ENCODE results near the gene PRPF4. TPM values are rescaled to one million over a fixed set of nuclear protein-coding genes. Genes with fewer than 3 reads are reported as not detected.

Gene PRPF4
- total RNA-seq, 4 donors from 2014 or later: 9.0 to 14.4 (median 10.9) TPM

DNA sequence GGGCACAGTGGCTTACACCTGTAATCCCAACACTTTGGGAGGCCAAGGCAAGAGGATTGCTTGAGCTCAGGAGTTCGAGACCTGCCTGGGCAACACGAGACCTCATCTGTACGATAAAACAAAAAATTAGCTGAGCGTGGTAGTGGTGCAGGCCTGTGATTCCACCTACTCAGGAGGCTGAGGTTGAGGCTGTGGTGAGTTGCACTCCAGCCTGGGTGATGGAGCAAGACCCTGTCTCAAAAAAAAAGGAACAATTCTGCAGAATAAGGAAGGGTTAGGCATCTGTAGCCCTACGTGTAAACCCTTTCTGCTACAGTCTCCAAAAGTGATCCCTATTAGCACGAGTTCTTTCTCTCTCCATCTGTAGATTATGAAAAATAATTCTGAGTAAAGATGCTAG, 20.0 kb upstream of the PRPF4 start:
- no peak for DNase-seq (ENCODE audit: low spot score in 2 of 2)
- H3K27ac ChIP-seq: no peak overlapping the region
- TF ChIP-seq POLR2A (IDR thresholded peaks at IDR 0.05) (no peak), EP300 (IDR thresholded peaks at IDR 0.05) (no peak)
- TF ChIP-seq, protein P1, sequence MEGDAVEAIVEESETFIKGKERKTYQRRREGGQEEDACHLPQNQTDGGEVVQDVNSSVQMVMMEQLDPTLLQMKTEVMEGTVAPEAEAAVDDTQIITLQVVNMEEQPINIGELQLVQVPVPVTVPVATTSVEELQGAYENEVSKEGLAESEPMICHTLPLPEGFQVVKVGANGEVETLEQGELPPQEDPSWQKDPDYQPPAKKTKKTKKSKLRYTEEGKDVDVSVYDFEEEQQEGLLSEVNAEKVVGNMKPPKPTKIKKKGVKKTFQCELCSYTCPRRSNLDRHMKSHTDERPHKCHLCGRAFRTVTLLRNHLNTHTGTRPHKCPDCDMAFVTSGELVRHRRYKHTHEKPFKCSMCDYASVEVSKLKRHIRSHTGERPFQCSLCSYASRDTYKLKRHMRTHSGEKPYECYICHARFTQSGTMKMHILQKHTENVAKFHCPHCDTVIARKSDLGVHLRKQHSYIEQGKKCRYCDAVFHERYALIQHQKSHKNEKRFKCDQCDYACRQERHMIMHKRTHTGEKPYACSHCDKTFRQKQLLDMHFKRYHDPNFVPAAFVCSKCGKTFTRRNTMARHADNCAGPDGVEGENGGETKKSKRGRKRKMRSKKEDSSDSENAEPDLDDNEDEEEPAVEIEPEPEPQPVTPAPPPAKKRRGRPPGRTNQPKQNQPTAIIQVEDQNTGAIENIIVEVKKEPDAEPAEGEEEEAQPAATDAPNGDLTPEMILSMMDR (IDR thresholded peaks at IDR 0.05): no peak
- peaks cover 0 to 44% (median 0%) of the 10 kb centered on the region in 3 donors for H3K36me3 ChIP-seq
- H3K4me3 ChIP-seq: no peak overlapping the region
- no peaks in the 10 kb centered on the region for H3K4me1 ChIP-seq
- H3K27me3 ChIP-seq: no peaks in the 10 kb centered on the region
- WGBS, 2 donors: 78 to 86% methylated on average over 6 of the region's 6 CpGs
- H3K9me3 ChIP-seq: no peaks in the 10 kb centered on the region

GRCh38 chr9:113257863-113258262, 17.6 kb upstream of the PRPF4 start:
- Histone ChIP-seq H3K4me1 (no peaks in the 10 kb centered on the region), H3K27me3 (no peaks in the 10 kb centered on the region), H3K9me3 (no peaks in the 10 kb centered on the region), H3K4me3 (no peak overlapping the region), H3K36me3 (peaks cover 0 to 67% (median 0%) of the 10 kb centered on the region in 3 donors), H3K27ac (no peak overlapping the region)
- TF ChIP-seq EP300 (IDR thresholded peaks at IDR 0.05) (no peak), POLR2A (IDR thresholded peaks at IDR 0.05) (no peak)
- TF ChIP-seq, protein P1 (IDR thresholded peaks at IDR 0.05): no peak
- 95 to 98% methylated on average over 3 of the region's 3 CpGs for WGBS, 2 donors
- DNase-seq (ENCODE audit: low spot score in 2 of 2): no peak

GRCh38 chr9:113258282-113258681, 17.2 kb upstream of the PRPF4 start:
- Histone ChIP-seq H3K4me1 (no peaks in the 10 kb centered on the region), H3K27me3 (no peaks in the 10 kb centered on the region), H3K27ac (no peak overlapping the region), H3K9me3 (no peaks in the 10 kb centered on the region), H3K36me3 (peaks cover 0 to 71% (median 0%) of the 10 kb centered on the region in 3 donors), H3K4me3 (no peak overlapping the region)
- 80 to 86% methylated on average over 1 of the region's 1 CpG for WGBS, 2 donors
- TF ChIP-seq, protein P1 (IDR thresholded peaks at IDR 0.05): no peak
- TF ChIP-seq EP300 (IDR thresholded peaks at IDR 0.05) (no peak), POLR2A (IDR thresholded peaks at IDR 0.05) (no peak)
- DNase-seq (ENCODE audit: low spot score in 2 of 2): no peak

DNA sequence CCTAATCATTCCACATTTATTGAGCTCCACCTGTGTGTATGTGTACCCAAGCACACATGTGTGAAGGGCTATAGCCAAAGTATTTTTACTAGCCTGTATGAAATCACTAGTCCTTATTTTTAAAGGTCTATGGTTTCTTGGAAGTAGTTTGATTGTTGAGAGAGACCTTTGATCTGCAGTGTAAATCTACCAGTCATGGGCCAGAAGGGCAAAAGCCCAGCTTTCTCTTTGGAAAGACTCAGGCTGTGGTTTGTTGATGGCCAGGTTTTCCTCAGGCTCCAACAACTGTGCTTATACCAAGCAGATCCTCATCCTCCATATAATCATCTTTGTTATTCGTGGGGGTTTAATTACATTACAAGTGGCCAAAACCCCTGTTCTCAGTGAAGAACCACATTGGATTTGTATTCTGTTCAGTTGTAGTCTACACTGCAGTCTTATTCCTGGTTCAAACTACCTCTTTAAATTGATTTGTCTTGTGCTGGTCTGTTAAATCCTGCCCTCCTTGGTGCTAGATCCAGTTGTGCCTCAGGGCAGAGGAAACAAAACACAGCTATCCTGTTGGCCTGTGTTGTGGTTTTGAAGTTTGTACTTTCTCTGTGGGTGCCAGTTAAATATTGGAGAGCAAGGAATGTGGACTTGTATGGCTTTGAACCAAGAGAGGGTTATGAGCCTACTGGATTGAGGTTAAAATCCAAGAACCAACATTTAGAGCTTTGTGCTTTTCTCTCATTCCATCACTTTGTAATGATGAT, 13.4 kb upstream of the PRPF4 start:
- WGBS, 2 donors: 81 to 91% methylated on average over 1 of the region's 1 CpG
- Histone ChIP-seq H3K27me3 (no peaks in the 10 kb centered on the region), H3K9me3 (no peaks in the 10 kb centered on the region), H3K4me1 (no peaks in the 10 kb centered on the region), H3K27ac (no peak overlapping the region), H3K4me3 (no peak overlapping the region), H3K36me3 (peaks cover 0 to 88% (median 0%) of the 10 kb centered on the region in 3 donors)
- TF ChIP-seq EP300 (IDR thresholded peaks at IDR 0.05) (no peak), POLR2A (IDR thresholded peaks at IDR 0.05) (no peak)
- TF ChIP-seq, protein P1 (IDR thresholded peaks at IDR 0.05): no peak
- DNase-seq (ENCODE audit: low spot score in 2 of 2): no peak

- Histone ChIP-seq H3K27ac (no peak overlapping the region), H3K27me3 (no peaks in the 10 kb centered on the region), H3K9me3 (no peaks in the 10 kb centered on the region), H3K4me3 (no peak overlapping the region), H3K4me1 (no peaks in the 10 kb centered on the region), H3K36me3 (peaks cover 0 to 93% (median 23%) of the 10 kb centered on the region in 3 donors)
- 83 to 90% methylated on average over 3 of the region's 3 CpGs for WGBS, 2 donors
- no peak for TF ChIP-seq EP300 (IDR thresholded peaks at IDR 0.05)
- TF ChIP-seq POLR2A (IDR thresholded peaks at IDR 0.05): no peak
- TF ChIP-seq, protein P1 (IDR thresholded peaks at IDR 0.05): no peak
- DNase-seq (ENCODE audit: low spot score in 2 of 2): no peak
Measured at GRCh38 chr9:113266174-113266573, 9.3 kb upstream of the PRPF4 start.

All from tibial nerve (tissue), 4 donors.